Hippocampal formation (tissue), 2 donors: ENCODE results near the gene MCTP1.

Source experiments
- DNase-seq, 2 donors: peaks; one replicate each; lab custom pipeline; 2025; lab: John Stamatoyannopoulos, UW

The MCTP1 gene

DNA sequence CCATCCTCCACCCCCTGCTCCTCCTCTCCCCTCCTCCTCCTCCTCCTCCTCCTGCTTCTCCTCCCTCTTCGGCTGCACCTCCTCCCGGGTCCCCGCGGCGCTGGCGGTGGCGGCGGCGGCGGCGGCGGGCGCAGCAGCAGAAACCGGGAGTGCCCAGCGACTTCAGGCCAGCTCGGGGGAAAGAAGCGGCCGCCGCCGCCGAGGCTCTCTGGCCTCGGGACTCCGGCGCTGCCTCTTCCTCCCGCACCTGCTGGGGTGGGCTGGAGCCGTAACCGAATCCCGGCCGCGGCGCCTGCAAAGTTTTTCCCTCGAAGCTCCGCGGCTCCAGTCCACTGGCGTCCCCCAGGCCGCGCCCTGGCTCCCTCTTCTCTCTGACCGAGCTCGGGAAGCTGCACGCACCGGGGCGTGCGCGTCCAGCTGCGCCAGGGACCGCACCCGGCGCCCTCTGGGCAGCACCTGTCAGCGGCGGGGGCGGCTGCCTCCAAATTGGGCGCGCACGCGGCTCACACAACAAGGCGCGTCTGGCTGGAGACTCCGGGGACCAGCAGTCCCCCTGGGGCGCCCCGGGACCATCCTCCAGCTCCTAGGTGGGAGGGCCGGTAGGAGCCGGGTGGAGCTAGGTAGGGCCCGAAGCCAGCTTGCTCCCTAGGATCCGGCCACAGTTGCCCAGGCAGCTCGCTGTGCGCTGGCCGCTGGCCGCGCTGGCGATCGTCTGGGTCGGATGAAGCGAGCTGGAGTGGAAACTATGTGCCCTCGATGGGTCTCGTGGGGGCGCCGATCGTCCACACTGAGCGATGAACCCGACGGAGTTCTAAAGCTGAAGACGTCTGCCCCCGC is at the start of gene MCTP1:
TSS of gene MCTP1 (minus strand) at position 523 of the 837 bp plus-strand sequence.
- DNase-seq = no peak

DNA sequence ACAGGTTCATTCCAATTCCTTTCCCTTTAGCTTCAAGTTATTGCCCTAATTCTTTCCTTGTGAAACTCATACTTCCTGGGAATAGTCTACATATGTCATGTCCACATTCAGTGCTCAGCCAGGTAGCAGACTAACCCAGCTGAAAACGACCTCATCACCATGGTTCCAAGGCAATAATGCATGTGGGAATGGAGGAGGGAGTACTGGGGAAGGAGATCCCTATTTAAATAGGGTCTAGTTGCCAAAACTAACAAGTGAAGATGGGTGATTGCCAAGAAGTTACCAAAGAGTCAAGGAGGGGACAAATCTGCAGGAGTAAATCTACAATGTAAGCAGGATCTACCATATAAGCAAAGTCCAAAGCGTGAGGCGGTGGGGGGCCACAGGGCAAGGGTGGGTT is 47.3 kb upstream of the MCTP1 start:
- DNase-seq = no peak

DNA sequence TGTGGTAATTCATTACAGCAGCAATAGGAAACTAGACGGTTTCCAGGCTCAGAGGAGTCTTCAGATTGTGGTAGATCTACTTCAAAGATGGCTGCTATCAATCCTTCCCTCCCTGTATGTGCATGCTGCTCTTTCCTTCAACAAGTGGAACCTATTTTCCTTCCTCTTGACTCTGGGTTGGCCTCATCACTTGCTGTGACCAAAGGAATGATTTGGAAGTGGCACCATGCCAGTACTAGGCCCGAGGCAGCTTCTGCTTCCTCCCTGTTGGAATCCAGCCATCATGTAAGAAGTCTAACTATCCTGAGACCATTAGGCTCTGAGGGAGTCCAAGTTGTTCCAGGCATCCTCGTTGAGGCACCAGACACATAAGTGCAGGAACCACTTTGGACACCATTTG is 46.5 kb upstream of the MCTP1 start:
- no peak for DNase-seq

DNA sequence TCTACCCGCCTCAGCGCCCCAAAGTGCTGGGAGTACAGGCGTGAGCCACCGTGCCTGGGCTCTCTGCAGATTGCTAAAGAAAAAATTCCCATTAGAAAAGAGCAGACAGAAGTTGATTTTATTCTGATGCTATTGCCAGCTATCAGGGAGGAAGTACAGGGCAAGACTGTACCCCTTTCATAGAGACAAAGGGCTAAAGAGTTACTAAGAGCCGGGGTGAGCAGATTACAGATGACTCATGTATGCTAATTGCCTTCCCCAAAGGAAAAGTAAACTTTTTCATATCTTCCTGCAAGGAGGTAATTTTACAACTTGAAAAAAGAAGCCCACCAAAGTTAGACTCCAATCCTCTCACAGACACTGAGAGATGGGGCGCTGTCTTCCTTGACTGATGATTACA is 42.3 kb upstream of the MCTP1 start:
- DNase-seq = no peak

DNA sequence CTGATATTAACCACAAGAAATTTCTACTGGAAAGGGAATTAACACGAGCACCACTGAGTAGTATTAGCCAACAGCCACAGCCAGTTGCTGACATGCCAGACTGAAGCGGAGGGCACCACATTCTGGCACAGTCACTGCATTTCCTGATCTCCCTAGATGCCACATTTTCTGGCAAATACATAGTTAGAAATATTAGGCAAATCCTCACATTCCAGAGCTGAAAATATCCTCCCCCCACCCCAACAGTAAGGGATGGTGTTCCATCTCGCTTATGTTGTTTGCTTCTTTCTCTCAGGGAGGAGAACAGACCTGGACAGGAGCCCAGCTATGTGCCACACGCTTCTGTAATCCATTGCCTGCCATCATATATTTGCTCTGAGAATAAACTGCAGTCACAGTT is 32.8 kb upstream of the MCTP1 start:
- no peak for DNase-seq

DNA sequence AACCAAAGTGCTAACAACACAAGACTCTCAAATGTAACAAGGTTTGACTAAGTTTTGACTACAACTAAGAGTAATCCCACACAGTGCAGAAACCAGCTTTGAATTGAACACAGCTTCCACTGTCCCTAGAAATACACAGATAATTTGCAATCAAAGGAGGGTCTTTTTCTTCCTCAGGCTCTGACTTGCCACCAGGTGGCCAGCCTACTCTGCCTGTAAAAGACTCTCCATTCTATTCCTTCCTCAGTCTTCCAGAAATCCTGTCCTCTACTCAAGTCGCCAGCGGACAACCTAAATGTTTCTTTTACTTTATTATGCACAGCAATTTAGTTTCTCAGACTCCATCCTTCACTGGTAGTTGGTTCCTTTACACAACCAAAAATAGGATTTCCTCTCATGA is 32.2 kb upstream of the MCTP1 start:
- no peak for DNase-seq

DNA sequence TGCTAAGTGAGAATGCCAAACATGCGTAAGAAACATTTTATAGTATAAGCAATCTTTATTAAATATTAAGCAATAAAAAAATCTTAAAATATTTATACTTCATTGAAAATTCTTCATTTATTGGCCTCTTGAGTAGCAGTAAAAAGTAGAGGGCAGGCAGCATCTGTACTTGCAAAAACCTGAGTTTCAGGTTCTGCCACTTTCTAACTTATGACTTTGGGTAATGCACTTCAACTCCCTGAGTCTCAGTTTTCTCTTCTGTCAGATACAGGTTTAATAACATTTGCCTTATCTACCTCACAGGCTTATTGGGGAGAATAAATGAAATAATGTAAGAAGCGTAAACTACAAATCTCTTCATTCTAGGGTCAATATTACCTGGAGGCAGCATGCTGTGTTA is 19.8 kb upstream of the MCTP1 start:
- DNase-seq = no peak

DNA sequence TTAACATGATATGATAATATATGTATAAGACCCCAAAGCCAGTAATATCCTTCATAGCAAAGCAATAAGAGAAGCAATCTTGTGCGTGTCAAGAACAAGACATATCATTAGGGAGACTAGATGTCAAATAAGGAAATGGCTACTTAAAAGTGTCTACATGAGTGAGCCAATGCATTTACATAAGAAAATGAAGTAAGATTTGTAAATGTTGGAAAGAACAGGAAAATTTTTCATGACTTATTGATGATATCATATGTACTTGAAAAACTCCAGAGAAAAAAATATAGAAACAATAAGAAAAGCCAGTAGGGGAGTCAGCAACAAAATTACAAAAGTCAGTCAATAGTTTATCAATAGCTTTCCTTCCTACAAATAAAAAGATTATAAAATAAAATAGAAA is 13.8 kb upstream of the MCTP1 start:
- no peak for DNase-seq

DNA sequence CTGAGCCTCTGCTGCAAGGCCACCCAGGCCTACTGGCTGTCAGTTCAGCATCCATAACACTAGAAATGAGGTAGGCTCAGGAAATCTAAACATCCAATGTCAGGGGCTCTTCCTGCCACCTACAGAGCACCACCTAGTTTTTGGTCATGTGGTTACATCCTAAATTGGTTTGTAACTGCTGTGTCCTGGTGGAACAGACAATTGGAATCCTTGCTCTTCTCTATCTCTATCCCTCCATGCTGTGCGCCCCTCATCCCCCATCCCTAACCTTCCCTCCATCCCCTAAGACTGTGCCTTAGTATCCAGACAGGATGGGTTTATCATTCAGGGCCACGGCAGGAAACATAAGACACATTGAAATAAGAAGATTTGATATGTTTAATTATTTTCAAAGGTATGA is 11.4 kb upstream of the MCTP1 start:
- no peak for DNase-seq

DNA sequence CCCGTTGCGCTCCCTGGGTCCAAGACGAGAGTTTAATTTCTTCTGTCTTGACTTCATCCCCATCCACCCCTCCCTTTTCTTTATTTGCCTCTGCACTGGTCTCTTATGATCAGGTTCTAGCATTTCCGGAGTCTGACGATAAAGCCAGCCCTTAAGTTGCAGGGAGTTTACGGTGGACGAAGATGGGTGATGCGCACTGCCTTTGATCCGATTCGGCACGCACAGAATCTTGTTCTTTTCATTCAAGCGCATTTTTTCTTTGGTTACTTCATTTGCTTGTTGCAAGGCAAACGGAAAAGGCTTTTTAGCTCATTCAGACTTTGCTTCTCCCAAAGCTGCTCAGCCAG is 488 bp upstream of the MCTP1 start:
- DNase-seq = no peak

DNA sequence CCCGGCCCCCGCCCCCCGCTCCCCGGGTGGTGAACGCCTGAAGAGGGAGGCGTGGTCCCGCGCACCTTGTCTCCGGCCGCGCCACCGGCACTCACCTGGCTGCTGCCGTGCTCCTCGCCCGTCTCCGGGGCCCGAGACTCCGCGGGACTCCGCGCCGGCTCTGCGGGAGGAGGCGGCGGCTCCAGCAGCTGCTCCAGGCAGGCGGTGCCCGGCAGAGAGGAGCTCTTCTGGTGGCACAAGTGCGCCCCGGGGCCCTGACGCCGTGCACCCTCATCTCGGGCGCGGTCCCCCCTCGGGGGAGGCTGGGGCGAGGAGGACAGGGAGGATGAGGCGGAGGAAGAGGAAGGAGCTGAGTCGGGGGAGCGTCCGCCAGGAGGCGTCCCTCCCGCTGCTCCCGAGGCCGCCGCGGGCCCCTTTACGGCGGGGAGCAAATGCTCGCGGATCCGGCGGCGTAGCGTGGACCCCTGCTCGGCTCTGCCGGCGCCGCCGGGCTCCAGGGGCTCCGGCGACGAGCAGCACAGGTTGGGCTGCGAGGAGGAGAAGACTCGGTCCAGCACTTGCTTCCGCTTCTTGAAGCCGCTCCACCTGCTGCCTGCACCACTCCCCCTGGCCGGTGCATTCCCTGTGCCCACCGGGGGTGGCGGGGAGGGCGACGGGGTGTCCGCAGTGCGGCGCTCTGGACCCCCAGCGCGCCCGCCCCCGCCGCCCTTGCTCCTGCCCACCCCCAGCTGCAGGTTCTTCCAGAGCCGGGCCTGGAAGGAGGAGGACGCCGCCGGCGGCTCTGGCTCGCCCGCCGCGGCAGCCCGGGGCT is 928 bp downstream of the MCTP1 start:
- DNase-seq = no peak

DNA sequence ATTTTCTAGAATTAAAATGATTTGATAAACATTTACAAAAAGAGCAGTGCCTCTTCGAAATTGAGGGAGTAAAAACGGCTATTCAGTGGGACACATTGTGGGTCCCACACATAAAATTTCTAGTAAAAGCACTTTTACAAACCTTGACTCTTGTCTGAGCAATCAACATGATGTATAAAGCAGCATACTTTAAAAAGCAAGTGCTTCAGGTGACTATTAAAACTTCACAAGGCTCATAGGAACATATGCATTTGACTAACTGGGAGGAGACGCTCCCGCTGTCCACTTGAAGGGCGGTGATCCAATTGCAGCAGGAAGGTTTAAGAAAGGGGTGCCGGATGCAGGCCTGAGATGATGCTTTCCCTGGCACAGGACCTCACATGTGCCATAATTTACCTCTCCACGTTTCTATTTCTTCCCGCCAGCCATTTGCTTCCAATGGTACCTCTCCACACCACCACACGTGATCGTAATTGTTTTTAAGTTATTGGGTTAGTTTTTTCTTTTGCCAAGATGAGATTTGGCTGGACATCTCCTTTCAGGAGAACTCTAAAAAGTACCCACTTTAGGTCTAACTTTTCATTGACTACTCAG is 1.8 kb downstream of the MCTP1 start:
- DNase-seq = no peak

DNA sequence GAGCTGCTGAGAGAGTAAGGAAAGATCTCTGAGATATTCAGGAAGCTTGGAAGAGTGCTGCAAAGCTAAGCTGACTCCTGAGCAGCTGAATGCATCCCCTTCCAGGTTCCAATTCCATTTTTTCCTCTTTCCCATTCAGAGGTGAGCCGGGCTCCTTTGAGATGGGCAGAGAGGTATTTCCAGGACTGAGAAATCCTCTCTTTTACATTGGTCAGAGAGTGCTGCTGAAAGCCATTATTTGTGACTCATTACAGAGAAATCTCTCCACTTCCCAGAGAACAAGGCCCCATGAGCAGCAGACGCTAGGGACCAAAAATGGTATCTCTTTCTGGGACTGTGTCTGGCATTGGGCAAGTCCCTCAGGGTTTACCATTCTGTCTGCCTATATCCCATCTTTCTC is 3.7 kb downstream of the MCTP1 start:
- no peak for DNase-seq

DNA sequence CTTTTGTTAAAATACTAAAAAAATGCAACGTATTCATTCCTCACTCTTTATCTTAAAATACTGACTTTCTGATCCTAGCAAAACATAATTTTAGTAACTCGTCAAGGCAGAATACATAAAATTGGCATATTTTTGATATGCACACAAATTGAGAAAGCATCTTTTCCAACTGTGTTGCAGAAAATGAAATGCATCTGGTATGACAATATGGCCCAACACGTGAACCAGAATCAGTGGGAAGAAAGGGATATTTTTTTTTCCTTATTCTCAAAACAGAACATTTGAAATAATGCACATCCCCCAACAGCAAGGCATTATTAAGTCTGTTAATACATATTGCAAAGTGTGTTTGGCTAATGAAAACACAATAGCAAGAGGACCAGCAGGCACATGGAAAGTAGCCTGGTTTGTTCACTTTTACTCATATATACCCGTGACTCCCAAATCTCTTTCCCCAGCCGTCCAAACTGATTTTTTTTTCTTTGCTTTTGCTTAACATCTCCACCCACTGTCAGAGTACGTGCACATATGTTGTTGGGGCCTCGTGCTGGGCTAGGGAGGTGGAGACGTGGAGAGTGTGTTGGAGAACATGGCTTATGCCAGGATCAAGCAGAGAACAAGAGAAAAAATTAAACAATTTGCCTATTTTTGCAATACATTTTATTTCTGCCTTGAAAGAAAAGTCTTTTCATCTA is 4.3 kb downstream of the MCTP1 start:
- no peak for DNase-seq

DNA sequence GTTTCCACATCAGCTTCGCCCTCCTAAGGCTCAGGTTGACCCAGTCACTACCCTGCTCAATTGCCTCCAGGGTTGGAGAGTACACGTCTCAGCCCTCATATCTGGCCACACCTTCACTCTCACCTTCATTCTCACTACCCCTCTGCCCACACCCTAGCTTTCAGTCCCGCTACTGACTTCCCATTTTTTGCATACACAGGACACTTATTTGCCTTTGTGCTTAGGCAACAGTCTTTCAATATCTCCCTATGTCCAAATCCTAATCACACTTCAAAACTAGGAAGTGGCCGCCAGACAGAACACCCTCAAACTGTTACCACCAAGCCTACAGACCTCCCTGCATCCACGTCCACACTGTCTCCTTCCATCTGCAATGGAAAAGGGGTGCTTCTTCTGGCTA is 10.9 kb downstream of the MCTP1 start:
- DNase-seq = no peak

DNA sequence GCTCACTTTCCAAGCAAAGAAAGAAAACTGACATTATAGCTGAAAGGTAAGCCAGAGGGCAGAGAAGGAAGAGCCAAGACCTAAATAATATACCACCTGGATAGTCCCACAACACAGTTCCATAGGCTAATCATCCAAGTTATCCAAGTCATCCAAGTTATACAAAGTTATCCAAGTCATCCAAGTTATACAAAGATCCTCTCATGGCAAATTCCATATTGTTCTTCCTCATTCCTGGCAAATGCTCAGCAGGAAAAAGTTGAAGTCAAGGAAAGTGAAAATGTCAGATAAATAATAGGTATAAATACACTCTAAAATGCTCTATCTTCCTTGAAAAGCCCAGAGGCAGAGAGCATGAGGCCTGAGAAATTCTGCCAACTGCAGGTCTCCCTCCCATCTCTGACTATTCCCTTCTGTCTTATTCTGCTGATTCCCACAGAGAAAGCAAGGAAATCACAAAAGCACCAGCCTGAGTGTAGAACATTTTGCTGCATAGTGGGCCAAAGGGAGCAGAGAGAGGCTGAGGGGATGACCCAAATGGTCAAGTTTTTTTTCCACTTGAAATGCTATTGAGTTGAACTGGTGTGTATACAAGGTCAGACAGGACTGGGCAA is 12.5 kb downstream of the MCTP1 start:
- DNase-seq = no peak

DNA sequence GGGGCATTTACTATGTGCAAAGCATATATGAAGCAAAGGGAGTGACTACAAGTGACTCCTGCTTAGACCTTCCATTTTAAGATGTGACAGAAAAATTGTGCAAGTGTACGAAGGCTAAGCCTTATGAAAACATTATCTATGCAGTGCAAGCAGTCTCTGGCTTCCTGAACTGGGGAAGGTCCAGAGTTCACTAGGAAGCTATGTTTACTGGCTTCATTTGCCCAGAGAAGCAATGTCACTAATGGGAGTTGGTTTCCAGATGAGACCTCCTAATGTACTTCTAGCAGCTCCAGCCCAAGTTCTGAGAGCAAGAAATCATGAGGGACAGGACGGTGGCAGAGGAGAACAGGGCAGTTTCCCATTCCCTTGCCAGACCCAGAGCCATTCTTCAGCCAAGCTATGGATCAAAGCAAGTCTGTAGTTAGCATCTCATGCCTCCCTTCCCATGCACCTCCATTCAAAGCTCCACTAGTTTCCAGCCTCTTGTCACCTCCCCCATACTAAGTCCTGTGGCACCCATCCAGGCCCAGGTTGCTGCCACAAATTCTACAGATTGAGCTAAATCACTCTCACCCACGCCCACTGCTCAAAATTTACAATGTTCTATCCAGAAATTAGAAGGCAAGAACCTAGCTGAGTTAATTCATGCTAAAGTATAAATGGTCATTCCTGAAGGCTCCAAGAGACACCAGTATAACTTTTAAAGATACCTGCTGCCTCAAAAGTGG is 21.8 kb downstream of the MCTP1 start:
- DNase-seq = no peak

DNA sequence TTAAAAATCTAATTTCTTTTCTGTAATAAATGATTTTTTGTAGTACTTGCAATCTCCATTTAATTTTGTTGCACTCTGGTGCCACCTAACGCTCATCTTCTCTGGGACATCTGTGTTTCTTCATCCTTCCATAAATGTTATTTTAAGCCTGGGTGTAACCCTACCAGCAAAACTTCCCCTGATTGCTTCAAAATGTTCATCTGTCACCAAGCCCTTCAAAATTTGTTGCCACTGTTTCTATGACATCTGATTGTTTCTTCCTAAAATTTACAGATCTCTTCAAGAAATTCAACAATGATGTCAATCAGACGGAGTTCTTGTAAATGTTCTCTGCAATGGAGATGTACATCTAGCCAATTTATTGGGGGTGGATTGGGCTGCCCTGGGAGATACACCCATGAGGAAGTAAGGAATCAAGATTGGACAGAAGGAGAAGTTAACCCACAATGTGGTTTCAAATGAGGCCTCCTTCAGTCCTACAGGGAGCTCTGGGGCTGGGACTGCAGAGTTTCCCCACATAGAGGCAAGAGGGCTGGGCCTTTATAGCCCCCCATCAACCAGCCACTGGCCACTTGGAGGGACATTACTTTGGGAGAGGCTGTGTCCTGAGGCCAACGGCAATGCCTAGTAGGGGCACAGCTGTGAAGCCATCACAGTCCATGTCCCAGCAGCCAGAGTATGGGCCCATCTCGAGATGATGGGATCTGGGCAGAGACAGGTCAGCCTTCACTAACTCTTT is 23.3 kb downstream of the MCTP1 start:
- peak in 1 of 2 donors; percentile 50 for DNase-seq

DNA sequence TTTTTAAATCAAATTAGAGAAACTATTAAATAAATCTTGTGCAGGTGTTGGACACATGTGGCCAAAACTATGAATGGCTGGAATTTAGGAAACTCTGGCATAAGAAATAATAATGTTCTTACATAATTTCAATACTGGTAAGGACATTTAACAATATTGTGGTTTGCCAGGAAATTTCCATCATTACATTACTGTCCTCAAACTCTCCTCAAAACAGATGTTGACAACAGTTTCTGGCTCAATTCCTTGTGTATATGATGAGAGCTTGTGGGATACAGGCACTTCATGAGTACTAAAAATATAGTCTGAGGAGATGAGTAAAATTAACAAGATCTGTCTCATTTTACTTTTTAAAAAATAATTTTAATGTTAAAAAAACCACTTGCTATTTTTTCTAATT is 27.9 kb downstream of the MCTP1 start:
- DNase-seq = no peak

DNA sequence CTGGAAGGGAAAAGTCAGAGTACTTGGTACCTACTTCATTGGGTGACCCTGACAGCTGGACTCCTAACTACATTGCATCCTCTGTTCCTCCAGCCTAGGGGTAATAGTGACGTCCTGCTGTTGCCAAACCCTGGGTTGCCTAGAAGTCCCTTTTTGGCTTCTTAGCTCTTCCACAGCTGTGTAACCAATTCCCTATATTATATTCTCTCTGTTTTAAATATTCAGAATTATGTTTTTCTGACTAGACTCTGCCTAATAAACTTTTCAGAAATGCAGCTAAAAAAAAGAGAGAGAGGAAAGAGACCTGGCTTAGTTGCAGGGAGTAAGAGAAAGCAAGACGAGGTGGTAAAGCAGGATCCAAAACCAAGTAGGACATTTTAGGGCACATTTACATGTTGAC is 28.4 kb downstream of the MCTP1 start:
- DNase-seq = no peak

DNA sequence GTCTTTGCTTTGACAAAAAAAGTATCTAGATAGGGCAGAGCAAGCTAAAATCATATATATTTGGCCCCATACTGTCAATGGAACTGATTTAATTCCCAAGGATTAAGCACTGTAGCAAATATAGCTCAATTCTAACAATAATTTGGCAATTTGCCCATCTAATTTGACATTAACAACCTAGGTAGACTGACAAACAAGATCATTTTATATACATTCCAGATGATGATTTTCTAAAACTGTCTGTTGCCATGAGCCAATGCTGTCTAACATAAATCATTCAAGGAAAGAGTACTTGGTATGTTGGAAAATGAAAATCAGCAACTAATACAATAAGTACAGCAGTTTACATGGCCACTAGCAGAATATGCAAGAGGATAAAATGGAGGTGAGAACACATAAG is 32.1 kb downstream of the MCTP1 start:
- no peak for DNase-seq
